ENCODE results near the gene KNDC1.

DNA sequence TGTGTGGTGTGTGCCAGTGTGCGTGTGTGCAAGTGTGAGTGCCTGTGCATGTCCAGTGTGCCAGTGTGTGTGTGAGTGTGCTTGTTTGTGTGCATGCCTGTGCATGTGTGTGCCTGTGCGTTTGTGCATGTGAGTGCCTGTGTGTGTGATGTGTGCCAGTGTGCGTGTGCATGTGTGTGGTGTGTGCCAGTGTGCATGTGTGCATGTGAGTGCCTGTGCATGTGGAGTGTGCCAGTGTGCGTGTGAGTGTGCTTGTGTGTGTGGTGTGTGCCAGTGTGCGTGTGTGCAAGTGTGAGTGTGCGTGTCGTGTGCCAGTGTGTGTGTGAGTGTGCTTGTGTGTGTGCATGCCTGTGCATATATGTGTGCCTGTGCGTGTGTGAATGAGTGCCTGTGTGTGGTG, 38.5 kb upstream of the KNDC1 start:
- TF ChIP-seq, protein P1, sequence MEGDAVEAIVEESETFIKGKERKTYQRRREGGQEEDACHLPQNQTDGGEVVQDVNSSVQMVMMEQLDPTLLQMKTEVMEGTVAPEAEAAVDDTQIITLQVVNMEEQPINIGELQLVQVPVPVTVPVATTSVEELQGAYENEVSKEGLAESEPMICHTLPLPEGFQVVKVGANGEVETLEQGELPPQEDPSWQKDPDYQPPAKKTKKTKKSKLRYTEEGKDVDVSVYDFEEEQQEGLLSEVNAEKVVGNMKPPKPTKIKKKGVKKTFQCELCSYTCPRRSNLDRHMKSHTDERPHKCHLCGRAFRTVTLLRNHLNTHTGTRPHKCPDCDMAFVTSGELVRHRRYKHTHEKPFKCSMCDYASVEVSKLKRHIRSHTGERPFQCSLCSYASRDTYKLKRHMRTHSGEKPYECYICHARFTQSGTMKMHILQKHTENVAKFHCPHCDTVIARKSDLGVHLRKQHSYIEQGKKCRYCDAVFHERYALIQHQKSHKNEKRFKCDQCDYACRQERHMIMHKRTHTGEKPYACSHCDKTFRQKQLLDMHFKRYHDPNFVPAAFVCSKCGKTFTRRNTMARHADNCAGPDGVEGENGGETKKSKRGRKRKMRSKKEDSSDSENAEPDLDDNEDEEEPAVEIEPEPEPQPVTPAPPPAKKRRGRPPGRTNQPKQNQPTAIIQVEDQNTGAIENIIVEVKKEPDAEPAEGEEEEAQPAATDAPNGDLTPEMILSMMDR (IDR thresholded peaks at IDR 0.05), result no peak
- no peak for TF ChIP-seq POLR2A (IDR thresholded peaks at IDR 0.05)
